Inflammatory macrophage treated with lipopolysaccharide for 4 hours (primary cell): ENCODE measurements around the gene TXNDC8.
"Not testable (repeated sequence)": the region's sequence is repeated elsewhere in the genome, so short reads cannot be mapped to it uniquely, and the experiment has no call there.

Experiments
- DNase-seq: peaks from one replicate; pipeline ENCODE4 v3.0.0-alpha.2; 2020

Gene TXNDC8

GRCh38 chr9:110323818-110324217 is 13.8 kb downstream of the TXNDC8 start:
- DNase-seq, result no peak

DNA sequence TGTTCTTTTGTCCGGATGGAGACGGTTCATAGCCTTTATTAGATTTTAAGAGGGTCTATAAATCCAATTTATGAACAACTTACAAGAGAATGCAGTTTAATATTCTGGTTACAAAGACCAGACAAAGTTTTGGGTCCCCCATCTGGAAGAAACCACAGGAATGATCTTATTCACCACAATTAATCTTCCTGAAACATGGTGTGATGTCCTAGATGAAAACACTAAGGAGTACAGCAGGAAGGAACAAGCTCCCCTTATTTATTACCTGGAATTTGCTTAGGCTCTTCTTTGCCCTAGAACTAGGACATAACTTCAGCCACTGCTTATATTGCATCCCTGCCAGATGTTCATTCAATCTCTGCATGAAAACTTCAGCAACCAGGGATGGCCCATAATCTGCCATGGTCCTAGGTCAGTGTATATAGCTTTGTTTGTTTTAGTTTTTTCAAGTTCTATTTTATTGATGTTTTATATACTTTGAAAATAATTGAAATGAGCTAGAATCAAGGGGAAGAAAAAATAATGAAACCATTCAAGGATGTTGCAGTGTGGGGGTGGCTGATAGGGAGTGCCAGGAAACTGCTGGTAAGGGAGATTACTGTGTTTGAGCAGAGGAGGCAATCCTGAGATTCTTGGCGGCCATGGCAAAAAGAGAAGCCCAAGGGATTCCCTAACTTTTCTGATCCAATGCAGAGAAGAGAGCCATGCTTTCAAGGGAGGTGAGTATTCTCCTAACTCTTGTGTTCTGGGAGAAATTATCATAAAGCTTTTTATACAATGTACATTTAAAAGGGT is 16.8 kb downstream of the TXNDC8 start:
- DNase-seq, result no peak

- DNase-seq, result peak; percentile 35
These were observed 17.7 kb downstream of the TXNDC8 start for GRCh38 chr9:110319781-110320492.

GRCh38 chr9:110317911-110318310 is 19.8 kb downstream of the TXNDC8 start:
- peak; percentile 60 for DNase-seq

- DNase-seq, result peak; percentile 65
These were observed 21.2 kb downstream of the TXNDC8 start for GRCh38 chr9:110316261-110317075.

- not testable (repeated sequence) for DNase-seq
These were observed 25.7 kb downstream of the TXNDC8 start for GRCh38 chr9:110311978-110312377.

- DNase-seq, result peak; percentile 80
These were observed 28.0 kb downstream of the TXNDC8 start for GRCh38 chr9:110309681-110310080.

- DNase-seq, result no peak
These were observed 29.0 kb downstream of the TXNDC8 start for GRCh38 chr9:110308633-110309038.

DNA sequence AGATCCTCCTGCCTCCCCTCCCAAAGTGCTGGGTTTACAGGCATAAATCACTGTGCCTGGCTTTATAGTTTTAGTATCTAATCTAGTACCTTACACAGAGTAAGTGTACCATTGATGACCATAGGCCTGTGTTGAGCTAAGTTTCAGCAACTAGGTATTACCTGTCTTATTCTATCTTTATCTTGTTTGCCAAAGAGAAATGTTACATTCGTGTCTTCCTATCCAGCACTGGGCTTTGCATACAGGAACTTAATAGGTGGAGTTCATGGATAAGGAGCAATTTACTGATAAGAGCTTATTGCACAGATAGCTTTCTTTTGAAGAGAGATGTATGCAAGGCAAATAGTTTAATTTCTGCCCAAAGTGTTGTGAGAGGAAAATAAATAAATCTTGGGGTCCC is 30.5 kb downstream of the TXNDC8 start:
- DNase-seq, result no peak

DNA sequence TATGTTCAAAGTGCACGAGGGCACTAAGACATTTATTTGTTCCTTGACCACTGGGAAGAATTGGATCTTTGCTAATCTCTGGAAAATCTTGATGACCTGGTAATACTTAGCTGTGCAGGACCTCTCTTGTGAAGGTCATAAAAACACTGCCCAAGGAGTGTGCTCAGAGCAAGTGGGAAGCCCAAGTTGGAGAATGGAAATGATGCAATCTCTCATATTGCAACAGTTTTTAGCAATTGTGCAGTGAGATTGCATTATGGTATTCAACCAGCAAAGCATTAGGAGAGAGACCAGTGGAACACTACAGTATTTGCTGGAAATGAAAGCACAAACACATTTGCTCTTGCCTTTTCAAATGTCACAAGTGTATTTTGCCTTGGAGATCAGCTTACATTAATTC is 34.5 kb downstream of the TXNDC8 start:
- peak; percentile 89 for DNase-seq

- DNase-seq, result no peak
These were observed 39.5 kb downstream of the TXNDC8 start for GRCh38 chr9:110298043-110298605.

GRCh38 chr9:110293248-110293647 is 44.4 kb downstream of the TXNDC8 start:
- no peak for DNase-seq

GRCh38 chr9:110291921-110292557 is 45.6 kb downstream of the TXNDC8 start:
- DNase-seq, result no peak

DNA sequence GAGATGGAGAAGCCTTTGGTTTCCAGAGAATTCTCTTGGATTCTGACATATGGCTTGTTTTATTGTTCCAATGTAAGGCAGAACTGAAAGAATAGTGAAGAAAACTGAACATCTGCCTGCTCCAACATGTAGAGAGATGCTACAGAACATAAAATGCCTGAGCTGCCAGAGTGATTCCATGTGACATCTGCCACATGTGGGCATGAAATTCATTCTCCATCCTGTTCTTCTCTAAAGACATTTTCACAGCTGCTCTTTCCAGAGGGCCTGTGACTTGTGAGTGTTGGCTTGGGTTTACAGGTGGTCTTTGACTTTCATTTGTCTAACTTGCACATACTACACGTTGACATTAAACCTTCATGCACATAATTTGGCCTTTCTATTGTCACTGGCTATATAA is 47.7 kb downstream of the TXNDC8 start:
- DNase-seq, result no peak

DNA sequence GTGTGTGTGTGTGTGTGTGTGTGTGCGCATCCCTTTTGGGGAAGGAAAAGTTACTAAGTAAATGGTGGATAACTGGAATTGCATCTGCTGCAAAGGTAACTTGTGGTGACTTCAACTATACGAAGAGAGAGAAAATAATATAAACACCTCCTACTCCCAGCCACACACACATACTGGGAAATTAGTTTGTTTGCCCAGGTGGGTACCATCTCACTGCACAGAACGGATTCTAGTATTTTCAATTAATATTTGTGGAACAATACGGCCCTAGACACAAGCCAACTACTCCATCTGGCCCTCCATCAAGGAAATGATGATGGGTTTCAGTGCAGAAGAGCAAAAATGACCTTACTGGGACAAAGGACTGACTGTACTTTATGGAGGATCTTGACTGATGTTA is 49.2 kb downstream of the TXNDC8 start:
- no peak for DNase-seq

DNA sequence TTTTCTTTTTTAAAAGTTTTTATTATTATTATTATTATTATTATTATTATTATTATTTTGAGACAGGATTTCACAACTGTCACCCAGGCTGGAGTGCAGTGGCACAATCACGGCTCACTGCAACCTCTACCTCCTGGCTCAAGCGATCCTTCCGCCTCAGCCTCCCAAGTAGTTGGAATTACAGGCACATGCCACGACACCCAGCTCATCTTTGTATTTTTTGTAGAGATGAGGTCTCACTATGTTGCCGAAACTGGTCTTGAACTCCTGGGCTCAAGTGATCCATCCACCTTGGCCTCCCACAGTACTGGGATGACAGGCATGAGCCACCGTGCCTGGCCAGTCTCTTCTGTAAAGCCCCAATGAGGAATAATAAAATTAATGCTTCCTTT is 50.4 kb downstream of the TXNDC8 start:
- DNase-seq, result no peak

GRCh38 chr9:110284211-110284844 is 53.3 kb downstream of the TXNDC8 start:
- DNase-seq, result no peak

DNA sequence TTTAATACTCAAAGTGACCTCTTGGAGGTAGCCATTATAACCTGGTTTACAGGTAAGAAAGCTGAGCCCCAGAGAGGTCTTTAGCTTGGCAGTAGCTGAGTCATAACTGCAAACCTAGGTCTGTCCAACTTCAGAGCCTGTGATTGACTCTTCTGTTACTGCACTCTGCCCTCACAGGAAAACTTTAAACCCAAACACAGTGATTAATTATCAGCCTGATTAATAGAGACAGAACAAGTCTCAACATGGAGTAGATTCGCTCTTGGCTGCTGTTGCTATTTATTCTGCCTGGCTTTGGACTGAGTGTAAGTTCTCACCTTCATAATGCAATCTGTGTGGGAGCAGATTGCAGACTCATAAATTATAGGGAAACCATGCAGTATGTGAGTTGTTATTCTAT is 53.9 kb downstream of the TXNDC8 start:
- DNase-seq, result no peak

- DNase-seq, result no peak
These were observed 55.0 kb downstream of the TXNDC8 start for GRCh38 chr9:110282739-110283081.

- DNase-seq, result peak; percentile 71
These were observed 55.5 kb downstream of the TXNDC8 start for GRCh38 chr9:110282018-110282738.

DNA sequence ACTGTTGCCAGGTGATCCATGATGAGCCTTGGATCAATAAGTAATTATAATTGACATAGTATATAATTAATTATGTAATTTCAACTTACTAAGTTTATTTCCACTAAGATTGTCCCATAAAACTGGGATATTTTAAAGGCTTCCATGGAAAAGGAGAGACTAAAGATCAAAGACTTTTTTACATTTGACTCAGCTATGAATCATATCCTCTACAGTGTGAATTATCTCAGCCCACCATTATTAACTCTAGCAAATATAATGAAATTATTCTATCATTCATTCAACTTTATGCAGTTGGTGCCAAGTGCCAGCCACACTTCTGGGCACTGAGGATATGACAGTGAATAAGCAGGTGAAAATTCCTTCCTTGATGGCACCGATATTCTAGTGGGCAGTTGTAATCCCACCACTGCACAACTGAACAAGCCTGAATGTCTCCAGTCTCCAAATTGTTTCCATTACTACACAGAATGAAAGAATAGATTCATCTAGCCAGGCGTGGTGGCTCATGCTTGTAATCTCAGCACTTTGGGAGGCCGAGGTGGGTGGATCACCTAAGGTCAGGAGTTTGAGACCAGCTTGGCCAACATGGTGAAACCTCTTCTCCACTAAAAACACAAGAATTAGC is 59.5 kb downstream of the TXNDC8 start:
- DNase-seq, result no peak
